ENCODE measurements around the gene B4GALT6. TPM values are rescaled to one million over a fixed set of nuclear protein-coding genes. Genes with fewer than 3 reads are reported as not detected.
A peak's percentile ranks its signal among the peaks of the same experiment; 100 is the strongest.

The B4GALT6 gene
- total RNA-seq, 4 donors from 2014 or later, result 5.0 to 20.7 (median 6.0) TPM

DNA sequence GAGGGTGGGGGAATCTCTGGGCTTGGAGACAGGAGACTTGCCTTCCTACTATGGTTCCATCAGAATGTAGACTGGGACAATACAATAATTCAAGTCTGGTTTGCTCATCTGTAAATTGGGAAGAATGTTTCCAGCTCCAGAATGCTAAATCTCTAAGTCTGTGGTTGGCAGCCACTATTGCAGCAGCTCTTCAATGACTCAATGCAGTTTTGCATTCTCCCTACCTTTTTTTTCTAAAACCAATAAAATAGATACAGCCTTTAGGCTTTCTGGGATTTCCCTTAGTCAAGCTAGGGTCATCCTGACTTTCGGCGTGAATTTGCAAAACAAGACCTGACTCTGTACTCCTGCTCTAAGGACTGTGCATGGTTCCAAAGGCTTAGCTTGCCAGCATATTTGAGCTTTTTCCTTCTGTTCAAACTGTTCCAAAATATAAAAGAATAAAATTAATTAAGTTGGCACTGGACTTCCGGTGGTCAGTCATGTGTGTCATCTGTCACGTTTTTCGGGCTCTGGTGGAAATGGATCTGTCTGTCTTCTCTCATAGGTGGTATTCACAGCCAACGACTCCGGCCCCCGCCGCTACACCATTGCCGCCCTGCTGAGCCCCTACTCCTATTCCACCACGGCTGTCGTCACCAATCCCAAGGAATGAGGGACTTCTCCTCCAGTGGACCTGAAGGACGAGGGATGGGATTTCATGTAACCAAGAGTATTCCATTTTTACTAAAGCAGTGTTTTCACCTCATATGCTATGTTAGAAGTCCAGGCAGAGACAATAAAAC is 86.2 kb downstream of the B4GALT6 start:
- H3K4me1 ChIP-seq, result no peaks in the 10 kb centered on the region
- no peaks in the 10 kb centered on the region for H3K9me3 ChIP-seq
- no peak for TF ChIP-seq POLR2A (IDR thresholded peaks at IDR 0.05)
- no peak for TF ChIP-seq CTCF (IDR thresholded peaks at IDR 0.05)
- no peak overlapping the region for H3K27ac ChIP-seq
- no peaks in the 10 kb centered on the region for H3K27me3 ChIP-seq
- H3K4me3 ChIP-seq, result no peak overlapping the region
- no peaks in the 10 kb centered on the region for H3K36me3 ChIP-seq
- DNase-seq, result no peak

GRCh38 chr18:31596081-31596872 is 88.1 kb downstream of the B4GALT6 start:
- no peak for DNase-seq
- Histone ChIP-seq H3K27ac (no peak overlapping the region), H3K9me3 (no peaks in the 10 kb centered on the region), H3K36me3 (no peaks in the 10 kb centered on the region), H3K4me1 (no peaks in the 10 kb centered on the region), H3K4me3 (no peak overlapping the region), H3K27me3 (no peaks in the 10 kb centered on the region)
- TF ChIP-seq POLR2A (IDR thresholded peaks at IDR 0.05) (no peak), CTCF (IDR thresholded peaks at IDR 0.05) (no peak)

DNA sequence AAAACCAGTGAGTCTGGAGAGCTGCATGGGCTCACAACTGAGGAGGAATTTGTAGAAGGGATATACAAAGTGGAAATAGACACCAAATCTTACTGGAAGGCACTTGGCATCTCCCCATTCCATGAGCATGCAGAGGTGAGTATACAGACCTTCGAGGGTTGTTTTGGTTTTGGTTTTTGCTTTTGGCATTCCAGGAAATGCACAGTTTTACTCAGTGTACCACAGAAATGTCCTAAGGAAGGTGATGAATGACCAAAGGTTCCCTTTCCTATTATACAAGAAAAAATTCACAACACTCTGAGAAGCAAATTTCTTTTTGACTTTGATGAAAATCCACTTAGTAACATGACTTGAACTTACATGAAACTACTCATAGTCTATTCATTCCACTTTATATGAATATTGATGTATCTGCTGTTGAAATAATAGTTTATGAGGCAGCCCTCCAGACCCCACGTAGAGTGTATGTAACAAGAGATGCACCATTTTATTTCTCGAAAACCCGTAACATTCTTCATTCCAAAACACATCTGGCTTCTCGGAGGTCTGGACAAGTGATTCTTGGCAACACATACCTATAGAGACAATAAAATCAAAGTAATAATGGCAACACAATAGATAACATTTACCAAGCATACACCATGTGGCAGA is 89.1 kb downstream of the B4GALT6 start:
- Histone ChIP-seq H3K4me1 (no peaks in the 10 kb centered on the region), H3K27me3 (no peaks in the 10 kb centered on the region), H3K36me3 (no peaks in the 10 kb centered on the region), H3K4me3 (no peak overlapping the region), H3K9me3 (no peaks in the 10 kb centered on the region), H3K27ac (no peak overlapping the region)
- no peak for TF ChIP-seq POLR2A (IDR thresholded peaks at IDR 0.05)
- no peak for TF ChIP-seq CTCF (IDR thresholded peaks at IDR 0.05)
- no peak for DNase-seq

DNA sequence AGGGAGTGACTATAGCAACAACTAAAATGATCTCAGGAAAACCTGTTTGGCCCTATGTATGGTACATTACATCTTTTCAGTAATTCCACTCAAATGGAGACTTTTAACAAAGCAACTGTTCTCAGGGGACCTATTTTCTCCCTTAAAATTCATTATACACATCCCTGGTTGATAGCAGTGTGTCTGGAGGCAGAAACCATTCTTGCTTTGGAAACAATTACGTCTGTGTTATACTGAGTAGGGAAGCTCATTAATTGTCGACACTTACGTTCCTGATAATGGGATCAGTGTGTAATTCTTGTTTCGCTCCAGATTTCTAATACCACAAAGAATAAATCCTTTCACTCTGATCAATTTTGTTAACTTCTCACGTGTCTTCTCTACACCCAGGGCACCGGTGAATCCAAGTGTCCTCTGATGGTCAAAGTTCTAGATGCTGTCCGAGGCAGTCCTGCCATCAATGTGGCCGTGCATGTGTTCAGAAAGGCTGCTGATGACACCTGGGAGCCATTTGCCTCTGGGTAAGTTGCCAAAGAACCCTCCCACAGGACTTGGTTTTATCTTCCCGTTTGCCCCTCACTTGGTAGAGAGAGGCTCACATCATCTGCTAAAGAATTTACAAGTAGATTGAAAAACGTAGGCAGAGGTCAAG is 91.7 kb downstream of the B4GALT6 start:
- DNase-seq, result no peak
- Histone ChIP-seq H3K27me3 (no peaks in the 10 kb centered on the region), H3K4me1 (no peaks in the 10 kb centered on the region), H3K36me3 (no peaks in the 10 kb centered on the region), H3K9me3 (no peaks in the 10 kb centered on the region), H3K27ac (no peak overlapping the region), H3K4me3 (no peak overlapping the region)
- TF ChIP-seq CTCF (IDR thresholded peaks at IDR 0.05), result no peak
- no peak for TF ChIP-seq POLR2A (IDR thresholded peaks at IDR 0.05)

DNA sequence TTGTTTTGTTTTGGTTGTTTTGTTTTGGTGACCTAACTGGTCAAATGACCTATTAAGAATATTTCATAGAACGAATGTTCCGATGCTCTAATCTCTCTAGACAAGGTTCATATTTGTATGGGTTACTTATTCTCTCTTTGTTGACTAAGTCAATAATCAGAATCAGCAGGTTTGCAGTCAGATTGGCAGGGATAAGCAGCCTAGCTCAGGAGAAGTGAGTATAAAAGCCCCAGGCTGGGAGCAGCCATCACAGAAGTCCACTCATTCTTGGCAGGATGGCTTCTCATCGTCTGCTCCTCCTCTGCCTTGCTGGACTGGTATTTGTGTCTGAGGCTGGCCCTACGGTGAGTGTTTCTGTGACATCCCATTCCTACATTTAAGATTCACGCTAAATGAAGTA is 92.8 kb downstream of the B4GALT6 start, which contains the start of gene TTR:
TSS of gene TTR (plus strand) at position 250 of the 400 bp plus-strand sequence. CDS start at position 276, 26 bp downstream.
- H3K36me3 ChIP-seq, result no peaks in the 10 kb centered on the region
- H3K27ac ChIP-seq, result no peak within 1 kb of the TSS
- peak within 1 kb of the TSS in 1 of 4 donors; percentile 14 for H3K4me3 ChIP-seq
- TF ChIP-seq CTCF (IDR thresholded peaks at IDR 0.05), result no peak
- TF ChIP-seq POLR2A (IDR thresholded peaks at IDR 0.05), result no peak
- no peak for DNase-seq
- H3K9me3 ChIP-seq, result no peaks in the 10 kb centered on the region
- H3K27me3 ChIP-seq, result no peaks in the 10 kb centered on the region
- no peaks in the 10 kb centered on the region for H3K4me1 ChIP-seq
